Peyer's patch (tissue), 4 donors: ENCODE results near the gene RNF145.

Source experiments
- POLR2A ChIP-seq, 2 donors: fragments of 450-650 bp; IDR thresholded peaks; one replicate each; pipeline ENCODE4 v1.5.1; 2017; ENCODE audit warnings: antibody characterized with exemption in 2 of 2, mild to moderate bottlenecking in 2 of 2, moderate library complexity in 2 of 2
- TF ChIP-seq, protein P1 (sequence below), 6 experiments: fragments of 450-650 bp in 4 of 6; fragments of 200-600 bp in 2 of 6; sonication (generic) in 1 of 6; IDR thresholded peaks; one replicate each; pipeline ENCODE4 v1.5.1; 2017 to 2019; ENCODE audit warnings: antibody characterized with exemption in 6 of 6, mild to moderate bottlenecking in 3 of 6, moderate library complexity in 1 of 6

DNA sequence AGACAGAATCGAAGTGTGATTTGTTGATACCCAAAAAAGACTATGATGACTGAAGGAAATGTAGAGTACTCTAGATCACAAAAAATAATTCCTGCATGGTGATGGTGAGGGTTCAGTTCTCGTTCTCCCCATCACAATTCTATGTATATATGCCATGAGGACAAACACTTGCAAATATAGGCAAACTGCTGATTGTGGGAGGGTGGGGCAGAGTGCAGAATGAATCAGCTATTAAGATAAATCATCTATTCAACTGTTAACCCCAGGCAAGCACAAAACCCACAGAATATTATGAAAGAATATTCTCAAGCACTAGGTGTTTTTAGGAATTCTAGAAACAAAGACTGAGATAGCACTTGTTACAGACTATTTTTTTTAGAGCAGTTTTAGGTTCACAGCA lies 39.8 kb upstream of the RNF145 start:
- TF ChIP-seq, protein P1, sequence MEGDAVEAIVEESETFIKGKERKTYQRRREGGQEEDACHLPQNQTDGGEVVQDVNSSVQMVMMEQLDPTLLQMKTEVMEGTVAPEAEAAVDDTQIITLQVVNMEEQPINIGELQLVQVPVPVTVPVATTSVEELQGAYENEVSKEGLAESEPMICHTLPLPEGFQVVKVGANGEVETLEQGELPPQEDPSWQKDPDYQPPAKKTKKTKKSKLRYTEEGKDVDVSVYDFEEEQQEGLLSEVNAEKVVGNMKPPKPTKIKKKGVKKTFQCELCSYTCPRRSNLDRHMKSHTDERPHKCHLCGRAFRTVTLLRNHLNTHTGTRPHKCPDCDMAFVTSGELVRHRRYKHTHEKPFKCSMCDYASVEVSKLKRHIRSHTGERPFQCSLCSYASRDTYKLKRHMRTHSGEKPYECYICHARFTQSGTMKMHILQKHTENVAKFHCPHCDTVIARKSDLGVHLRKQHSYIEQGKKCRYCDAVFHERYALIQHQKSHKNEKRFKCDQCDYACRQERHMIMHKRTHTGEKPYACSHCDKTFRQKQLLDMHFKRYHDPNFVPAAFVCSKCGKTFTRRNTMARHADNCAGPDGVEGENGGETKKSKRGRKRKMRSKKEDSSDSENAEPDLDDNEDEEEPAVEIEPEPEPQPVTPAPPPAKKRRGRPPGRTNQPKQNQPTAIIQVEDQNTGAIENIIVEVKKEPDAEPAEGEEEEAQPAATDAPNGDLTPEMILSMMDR (IDR thresholded peaks at IDR 0.05) = no peak
- TF ChIP-seq POLR2A (IDR thresholded peaks at IDR 0.05) = no peak
